ENCODE data around the gene LRRC28. TPM values are rescaled to one million over a fixed set of nuclear protein-coding genes. Genes with fewer than 3 reads are reported as not detected.

The LRRC28 gene
- total and polyA plus RNA-seq, 9 donors = 11.3 to 39.7 (median 19.6) TPM

DNA sequence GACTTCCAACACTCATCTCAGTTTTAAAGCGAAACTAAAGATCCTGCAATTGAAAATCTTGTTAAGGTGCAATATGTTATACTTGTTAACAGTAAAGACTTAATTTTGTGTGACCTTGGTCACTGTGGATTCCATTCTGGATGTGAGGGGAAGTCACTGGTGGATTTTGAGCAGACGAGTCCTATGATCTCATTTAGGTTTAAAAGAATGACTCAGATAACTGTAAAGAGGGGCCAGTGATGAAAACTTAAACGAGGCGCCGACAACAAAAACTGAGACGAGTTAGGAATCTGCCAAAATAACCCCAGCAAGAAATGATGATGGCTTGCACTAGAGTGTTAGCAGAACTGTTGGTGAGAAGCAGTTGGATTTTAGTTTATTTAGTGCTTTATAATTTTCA lies 56.5 kb downstream of the LRRC28 start:
- no peak overlapping the region for H3K4me3 ChIP-seq
- no peak for DNase-seq

DNA sequence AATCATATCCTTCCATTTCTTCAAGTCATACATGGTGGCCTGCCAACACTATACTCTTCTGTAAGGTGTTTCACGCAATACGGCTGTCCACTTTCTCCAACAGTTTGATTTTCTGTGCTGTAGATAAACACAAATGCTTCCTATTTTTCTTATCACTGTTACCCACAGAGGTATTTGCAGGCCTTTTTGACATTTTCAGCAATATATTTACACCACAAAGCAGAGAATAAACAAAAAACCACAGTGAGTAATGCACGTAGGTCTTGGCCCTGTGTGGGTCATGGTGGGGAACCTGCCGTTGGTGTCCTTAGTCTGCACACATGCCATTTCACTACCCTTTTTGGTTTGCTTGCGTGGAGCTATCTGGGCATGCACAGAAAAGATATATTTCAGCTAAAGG lies 59.5 kb downstream of the LRRC28 start:
- Histone ChIP-seq H3K36me3 (no peaks in the 10 kb centered on the region), H3K9me3 (no peaks in the 10 kb centered on the region), H3K27me3 (no peaks in the 10 kb centered on the region), H3K4me3 (no peak overlapping the region), H3K4me1 (ENCODE audit: insufficient read depth) (peaks cover 4% of the 10 kb centered on the region), H3K27ac (no peak overlapping the region)
- DNase-seq = no peak
- 91 to 95% (median 93%) methylated on average over 5 of the region's 5 CpGs for WGBS, 3 donors
- TF ChIP-seq EP300 (IDR thresholded peaks at IDR 0.05) (no peak), CTCF (IDR thresholded peaks at IDR 0.05) (no peak), POLR2A (IDR thresholded peaks at IDR 0.05) (no peak)
- intact Hi-C loops (cut with DNase I) = no loop called here

More for the DNA sequence above, 56.5 kb downstream of the LRRC28 start:
- no peak overlapping the region for H3K27ac ChIP-seq
- no peaks in the 10 kb centered on the region for H3K36me3 ChIP-seq
- WGBS, 3 donors = 89 to 93% (median 92%) methylated on average over 6 of the region's 6 CpGs
- H3K9me3 ChIP-seq = no peaks in the 10 kb centered on the region
- H3K27me3 ChIP-seq = no peaks in the 10 kb centered on the region
- peaks cover 4% of the 10 kb centered on the region for H3K4me1 ChIP-seq (ENCODE audit: insufficient read depth)
- intact Hi-C loops (cut with DNase I) = no loop called here
- no peak for TF ChIP-seq POLR2A (IDR thresholded peaks at IDR 0.05)
- TF ChIP-seq CTCF (IDR thresholded peaks at IDR 0.05) = no peak
- no peak for TF ChIP-seq EP300 (IDR thresholded peaks at IDR 0.05)

DNA sequence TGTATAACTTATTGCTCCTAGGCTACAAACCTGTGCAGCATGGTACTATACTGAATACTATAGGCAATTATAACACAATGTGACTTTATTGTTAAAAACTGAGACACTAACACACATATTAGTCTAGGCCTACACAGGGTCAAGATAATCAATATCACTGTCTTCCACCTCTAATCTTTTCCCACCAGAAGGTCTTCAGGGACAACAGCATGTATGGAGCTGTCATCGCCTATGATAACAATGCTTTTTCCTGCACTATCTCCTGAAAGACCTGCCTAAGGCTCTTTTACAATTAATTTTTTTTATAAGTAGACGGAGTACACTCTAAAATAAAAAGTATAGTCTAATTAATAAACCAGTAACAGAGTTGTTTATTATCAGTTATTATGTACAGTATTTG lies 60.9 kb downstream of the LRRC28 start:
- H3K9me3 ChIP-seq = no peaks in the 10 kb centered on the region
- intact Hi-C loops (cut with DNase I) = no loop called here
- no peak overlapping the region for H3K4me3 ChIP-seq
- no peak for DNase-seq
- 72 to 98% (median 98%) methylated on average over 2 of the region's 2 CpGs for WGBS, 3 donors
- TF ChIP-seq EP300 (IDR thresholded peaks at IDR 0.05) (no peak), CTCF (IDR thresholded peaks at IDR 0.05) (no peak), POLR2A (IDR thresholded peaks at IDR 0.05) (no peak)
- H3K4me1 ChIP-seq (ENCODE audit: insufficient read depth) = no peaks in the 10 kb centered on the region
- no peaks in the 10 kb centered on the region for H3K36me3 ChIP-seq
- no peak overlapping the region for H3K27ac ChIP-seq
- no peaks in the 10 kb centered on the region for H3K27me3 ChIP-seq

DNA sequence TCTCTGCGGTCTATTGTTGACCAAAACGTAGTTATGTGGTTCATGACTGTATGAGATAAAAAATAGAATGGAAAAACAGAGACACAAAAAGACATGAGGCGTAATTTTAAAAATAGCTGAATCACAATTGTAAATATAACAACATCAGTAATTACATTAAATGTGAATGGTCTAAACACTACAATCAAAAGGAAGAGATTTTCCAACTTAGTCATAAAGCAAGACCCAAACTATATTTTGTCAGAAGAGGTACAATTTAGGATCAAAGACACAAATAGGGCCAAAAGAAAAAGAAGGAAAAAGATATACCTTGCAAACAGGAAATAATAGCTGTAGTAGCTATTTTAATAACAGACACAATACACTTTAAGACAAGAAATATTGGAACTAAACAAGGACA lies 61.5 kb downstream of the LRRC28 start:
- no peaks in the 10 kb centered on the region for H3K4me1 ChIP-seq (ENCODE audit: insufficient read depth)
- WGBS, 3 donors = 95 to 98% (median 98%) methylated on average over 3 of the region's 3 CpGs
- H3K4me3 ChIP-seq = no peak overlapping the region
- intact Hi-C loops (cut with DNase I) = no loop called here
- H3K27ac ChIP-seq = no peak overlapping the region
- DNase-seq = no peak
- H3K36me3 ChIP-seq = no peaks in the 10 kb centered on the region
- TF ChIP-seq CTCF (IDR thresholded peaks at IDR 0.05) (no peak), POLR2A (IDR thresholded peaks at IDR 0.05) (no peak), EP300 (IDR thresholded peaks at IDR 0.05) (no peak)
- no peaks in the 10 kb centered on the region for H3K27me3 ChIP-seq
- no peaks in the 10 kb centered on the region for H3K9me3 ChIP-seq

- 97 to 99% (median 97%) methylated on average over 2 of the region's 2 CpGs for WGBS, 3 donors
- no peak for TF ChIP-seq CTCF (IDR thresholded peaks at IDR 0.05)
- no peak for TF ChIP-seq POLR2A (IDR thresholded peaks at IDR 0.05)
- no peaks in the 10 kb centered on the region for H3K36me3 ChIP-seq
- no peaks in the 10 kb centered on the region for H3K4me1 ChIP-seq (ENCODE audit: insufficient read depth)
- no peak overlapping the region for H3K27ac ChIP-seq
- DNase-seq = no peak
- intact Hi-C loops (cut with DNase I) = no loop called here
- H3K4me3 ChIP-seq = no peak overlapping the region
- H3K9me3 ChIP-seq = no peaks in the 10 kb centered on the region
- no peaks in the 10 kb centered on the region for H3K27me3 ChIP-seq
These were observed 64.4 kb downstream of the LRRC28 start for GRCh38 chr15:99315636-99316035.

Data from ovary (tissue), 9 donors.